Hepatocyte (in vitro differentiated cells): ENCODE results near the gene SUGCT. TPM values are rescaled to one million over a fixed set of nuclear protein-coding genes. Genes with fewer than 3 reads are reported as not detected.

ENCODE experiments used
- DNase-seq: peaks from one replicate; pipeline ENCODE4 v3.0.0-alpha.2; 2016; ENCODE audit warnings: low spot score
- H2AFZ ChIP-seq: fragments of 200-600 bp; sonication (generic); 2 replicates; pipeline ENCODE4 v1.6.0; 2016; ENCODE audit warnings: antibody characterized with exemption, mild to moderate bottlenecking
- H3K27ac ChIP-seq: fragments of 200-600 bp; sonication (generic); 2 replicates; pipeline ENCODE4 v1.5.1; 2016; ENCODE audit warnings: mild to moderate bottlenecking
- H3K27me3 ChIP-seq: fragments of 200-600 bp; sonication (generic); 2 replicates; pipeline ENCODE4 v1.6.1; 2016
- H3K36me3 ChIP-seq: fragments of 200-600 bp; sonication (generic); replicated peaks from 2 replicates; pipeline ENCODE4 v1.5.1; 2016; ENCODE audit warnings: low read depth; ENCODE audit not compliant: insufficient read depth
- H3K4me1 ChIP-seq: fragments of 200-600 bp; sonication (generic); 2 replicates; pipeline ENCODE4 v1.5.1; 2016; ENCODE audit warnings: mild to moderate bottlenecking, moderate library complexity; ENCODE audit not compliant: insufficient read depth
- H3K4me2 ChIP-seq: fragments of 200-600 bp; sonication (generic); 2 replicates; pipeline ENCODE4 v1.6.0; 2016
- H3K4me3 ChIP-seq: fragments of 200-600 bp; sonication (generic); 2 replicates; pipeline ENCODE4 v1.5.1; 2016; ENCODE audit warnings: mild to moderate bottlenecking
- H3K79me2 ChIP-seq: fragments of 200-600 bp; sonication (generic); 2 replicates; pipeline ENCODE4 v1.6.0; 2017; ENCODE audit warnings: mild to moderate bottlenecking
- H3K9me2 ChIP-seq: fragments of 200-600 bp; sonication (generic); replicated peaks from 2 replicates; pipeline ENCODE4 v1.6.0; 2017; ENCODE audit warnings: mild to moderate bottlenecking; ENCODE audit not compliant: insufficient read depth
- H3K9me3 ChIP-seq: fragments of 200-600 bp; sonication (generic); 2 replicates; pipeline ENCODE4 v1.5.1; 2016; ENCODE audit warnings: low read depth, mild to moderate bottlenecking
- H4K20me1 ChIP-seq: fragments of 200-600 bp; sonication (generic); 2 replicates; pipeline ENCODE4 v1.6.0; 2016; ENCODE audit warnings: mild to moderate bottlenecking; ENCODE audit not compliant: insufficient read depth, poor library complexity, severe bottlenecking
- EZH2 ChIP-seq: fragments of 200-600 bp; sonication (generic); IDR thresholded peaks from 2 replicates; pipeline ENCODE4 v1.6.1; 2016; ENCODE audit warnings: antibody characterized with exemption, mild to moderate bottlenecking, borderline replicate concordance
- EZH2phosphoT487 ChIP-seq: fragments of 200-600 bp; sonication (generic); IDR thresholded peaks from one replicate; pipeline ENCODE4 v1.6.1; 2018; ENCODE audit warnings: antibody characterized with exemption, mild to moderate bottlenecking, low read depth, moderate library complexity; ENCODE audit not compliant: unreplicated experiment, severe bottlenecking
- WGBS: methylation state at CpG from one replicate; pipeline ENCODE4 v1.1.6; 2016; ENCODE audit warnings: low lambda C conversion rate; ENCODE audit errors: missing lambda C conversion rate; 5-methylcytosine and 5-hydroxymethylcytosine counted together
- polyA plus RNA-seq: library from polyadenylated mRNA; unstranded; fragments of >200 nt; fragmentation: Nextera tagmentation; extraction: Ambion mirVana; gene quantifications from 2 replicates; pipeline ENCODE4 v1.2.1, GENCODE V29; 2016
- total RNA-seq: library from RNA; depleted of rRNA; stranded (reverse); fragments of >200 nt; gene quantifications from 2 replicates; pipeline ENCODE4 v1.2.3, GENCODE V29; 2014
- TF ChIP-seq, protein P1 (sequence below): fragments of 200-600 bp; sonication (generic); IDR thresholded peaks from 2 replicates; pipeline ENCODE4 v1.5.1; 2016; ENCODE audit warnings: antibody characterized with exemption, mild to moderate bottlenecking; ENCODE audit not compliant: poor library complexity

Gene SUGCT
- total and polyA plus RNA-seq, 2 experiments from 2014 or later = 5.1 to 12.0 TPM

DNA sequence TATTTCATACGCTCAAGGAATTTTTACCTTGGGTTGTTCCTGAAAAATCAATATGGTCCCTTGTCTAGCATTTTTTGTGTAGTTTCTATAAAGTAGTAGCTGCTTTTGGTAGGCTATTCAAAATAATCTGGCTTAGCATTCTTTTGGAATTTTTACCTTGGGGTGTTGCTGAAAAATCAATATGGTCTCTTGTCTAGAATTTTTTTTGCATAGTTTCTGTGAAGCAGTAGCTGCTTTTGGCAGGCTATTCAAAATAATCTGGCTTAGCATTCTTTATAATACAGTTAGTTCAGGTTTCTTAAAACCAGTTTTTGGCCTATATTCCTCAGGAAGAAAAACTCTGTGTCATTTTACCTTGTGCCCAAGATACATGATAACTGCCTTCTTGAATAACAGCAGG, 301.9 kb downstream of the SUGCT start:
- peaks cover 7% of the 10 kb centered on the region for H3K9me3 ChIP-seq
- no peak overlapping the region for H2AFZ ChIP-seq
- H3K27ac ChIP-seq = peak overlapping the region; percentile 52
- no peak for DNase-seq
- no peak for TF ChIP-seq EZH2phosphoT487
- TF ChIP-seq, protein P1, sequence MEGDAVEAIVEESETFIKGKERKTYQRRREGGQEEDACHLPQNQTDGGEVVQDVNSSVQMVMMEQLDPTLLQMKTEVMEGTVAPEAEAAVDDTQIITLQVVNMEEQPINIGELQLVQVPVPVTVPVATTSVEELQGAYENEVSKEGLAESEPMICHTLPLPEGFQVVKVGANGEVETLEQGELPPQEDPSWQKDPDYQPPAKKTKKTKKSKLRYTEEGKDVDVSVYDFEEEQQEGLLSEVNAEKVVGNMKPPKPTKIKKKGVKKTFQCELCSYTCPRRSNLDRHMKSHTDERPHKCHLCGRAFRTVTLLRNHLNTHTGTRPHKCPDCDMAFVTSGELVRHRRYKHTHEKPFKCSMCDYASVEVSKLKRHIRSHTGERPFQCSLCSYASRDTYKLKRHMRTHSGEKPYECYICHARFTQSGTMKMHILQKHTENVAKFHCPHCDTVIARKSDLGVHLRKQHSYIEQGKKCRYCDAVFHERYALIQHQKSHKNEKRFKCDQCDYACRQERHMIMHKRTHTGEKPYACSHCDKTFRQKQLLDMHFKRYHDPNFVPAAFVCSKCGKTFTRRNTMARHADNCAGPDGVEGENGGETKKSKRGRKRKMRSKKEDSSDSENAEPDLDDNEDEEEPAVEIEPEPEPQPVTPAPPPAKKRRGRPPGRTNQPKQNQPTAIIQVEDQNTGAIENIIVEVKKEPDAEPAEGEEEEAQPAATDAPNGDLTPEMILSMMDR = no peak
- TF ChIP-seq EZH2 = no peak
- H3K4me3 ChIP-seq = no peak overlapping the region
- no peaks in the 10 kb centered on the region for H3K4me1 ChIP-seq
- no peak overlapping the region for H3K4me2 ChIP-seq
- no peaks in the 10 kb centered on the region for H3K9me2 ChIP-seq
- no peaks in the 10 kb centered on the region for H3K27me3 ChIP-seq
- peaks cover 4% of the 10 kb centered on the region for H3K36me3 ChIP-seq
- H4K20me1 ChIP-seq = no peaks in the 10 kb centered on the region
- H3K79me2 ChIP-seq = no peaks in the 10 kb centered on the region
- 97% methylated on average over 1 of the region's 1 CpG for WGBS

DNA sequence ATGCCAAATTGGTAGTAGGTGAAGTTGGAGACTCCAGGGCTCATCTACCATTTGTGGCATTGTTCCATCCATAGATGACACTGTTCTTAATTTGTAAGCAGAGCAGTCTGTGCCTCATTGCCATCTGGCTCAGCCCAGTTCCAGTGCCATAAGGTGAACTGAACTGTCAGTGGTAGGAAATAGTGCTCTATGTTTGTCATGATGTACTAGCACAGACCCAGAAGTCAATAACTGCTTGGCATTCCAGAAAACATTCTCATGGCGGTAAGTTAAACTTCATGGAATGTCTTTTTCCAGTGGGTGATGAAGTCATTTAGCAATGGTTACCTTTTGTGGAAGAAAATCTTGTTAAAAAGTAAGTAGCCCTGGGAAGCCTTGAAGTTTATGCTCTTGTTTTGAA, 302.7 kb downstream of the SUGCT start:
- no peaks in the 10 kb centered on the region for H3K9me3 ChIP-seq
- DNase-seq = peak; percentile 38
- H4K20me1 ChIP-seq = no peaks in the 10 kb centered on the region
- H2AFZ ChIP-seq = no peak overlapping the region
- 61% methylated on average over 1 of the region's 1 CpG for WGBS
- H3K27me3 ChIP-seq = no peaks in the 10 kb centered on the region
- no peak overlapping the region for H3K4me3 ChIP-seq
- no peaks in the 10 kb centered on the region for H3K79me2 ChIP-seq
- H3K4me2 ChIP-seq = no peak overlapping the region
- TF ChIP-seq EZH2phosphoT487 (no peak), EZH2 (no peak)
- TF ChIP-seq, protein P1 = no peak
- H3K9me2 ChIP-seq = no peaks in the 10 kb centered on the region
- no peaks in the 10 kb centered on the region for H3K36me3 ChIP-seq
- H3K27ac ChIP-seq = peak overlapping the region; percentile 59
- H3K4me1 ChIP-seq = no peaks in the 10 kb centered on the region

DNA sequence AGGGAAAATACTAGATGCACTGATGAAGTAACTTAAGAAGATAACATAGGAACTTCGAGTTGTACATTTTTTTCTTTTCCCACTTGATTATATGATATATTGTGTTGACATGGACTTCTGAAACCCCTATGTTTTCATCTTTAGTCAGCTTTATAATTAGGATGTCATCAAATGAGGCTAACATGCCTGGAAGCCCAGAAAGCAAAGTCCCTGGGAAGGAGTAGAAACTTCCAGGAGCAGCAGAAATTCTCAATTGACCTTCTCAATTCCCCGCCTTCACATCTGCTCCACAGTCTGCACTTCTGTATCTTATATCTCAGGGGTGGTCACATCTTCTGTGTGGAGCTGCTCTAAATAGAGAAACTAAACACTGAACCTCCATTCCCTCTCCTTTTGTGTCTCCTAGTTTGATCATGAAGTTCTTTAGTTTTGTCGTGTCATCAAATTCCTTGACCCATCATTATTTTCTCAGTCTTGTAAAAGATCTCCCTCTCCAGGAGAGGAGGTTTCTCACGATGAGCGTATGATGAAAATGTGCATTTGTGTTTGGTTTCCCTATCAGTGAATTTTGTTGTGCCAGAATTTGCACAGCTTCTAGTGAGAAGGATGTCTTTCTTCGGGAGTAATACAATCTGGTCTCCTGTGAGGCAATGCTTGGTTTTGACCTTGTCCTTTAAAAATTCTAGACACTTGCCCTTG, 303.3 kb downstream of the SUGCT start:
- H2AFZ ChIP-seq = no peak overlapping the region
- no peak overlapping the region for H3K4me2 ChIP-seq
- H3K36me3 ChIP-seq = no peaks in the 10 kb centered on the region
- no peaks in the 10 kb centered on the region for H3K4me1 ChIP-seq
- TF ChIP-seq EZH2 = no peak
- TF ChIP-seq, protein P1 = no peak
- TF ChIP-seq EZH2phosphoT487 = no peak
- H4K20me1 ChIP-seq = no peaks in the 10 kb centered on the region
- H3K79me2 ChIP-seq = no peaks in the 10 kb centered on the region
- 94% methylated on average over 6 of the region's 6 CpGs for WGBS
- no peaks in the 10 kb centered on the region for H3K27me3 ChIP-seq
- H3K4me3 ChIP-seq = no peak overlapping the region
- H3K27ac ChIP-seq = peak overlapping the region; percentile 59
- no peak for DNase-seq
- H3K9me2 ChIP-seq = no peaks in the 10 kb centered on the region
- no peaks in the 10 kb centered on the region for H3K9me3 ChIP-seq

DNA sequence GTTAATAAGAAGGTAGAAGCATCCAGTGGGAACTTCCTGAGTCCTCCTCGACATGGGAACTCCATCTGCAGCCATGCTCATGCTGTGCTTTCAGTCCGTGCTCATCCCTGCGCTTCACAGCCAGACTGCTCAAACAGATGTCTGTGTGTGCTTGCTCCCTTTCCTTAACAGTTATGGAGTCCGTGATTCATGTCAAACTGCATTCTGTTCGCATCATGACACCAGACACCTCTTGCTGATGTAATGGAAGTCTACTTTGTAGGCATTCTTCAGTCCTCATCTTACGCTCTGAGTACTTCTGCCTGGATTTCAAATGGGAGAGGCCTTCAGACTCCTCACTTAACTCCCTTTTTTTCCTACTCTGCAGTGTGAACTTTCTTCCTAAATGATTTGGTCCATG, 304.9 kb downstream of the SUGCT start:
- Histone ChIP-seq H3K27me3 (no peaks in the 10 kb centered on the region), H3K27ac (no peak overlapping the region)
- WGBS = 98% methylated on average over 6 of the region's 6 CpGs

More for the DNA sequence above, 304.9 kb downstream of the SUGCT start:
- Histone ChIP-seq H3K4me1 (no peaks in the 10 kb centered on the region), H3K79me2 (no peaks in the 10 kb centered on the region), H3K9me3 (no peaks in the 10 kb centered on the region), H2AFZ (no peak overlapping the region), H4K20me1 (no peaks in the 10 kb centered on the region), H3K36me3 (no peaks in the 10 kb centered on the region), H3K4me2 (no peak overlapping the region), H3K9me2 (no peaks in the 10 kb centered on the region), H3K4me3 (no peak overlapping the region)
- TF ChIP-seq EZH2phosphoT487 (no peak), EZH2 (no peak)
- TF ChIP-seq, protein P1 = no peak
- DNase-seq = no peak
